SJCRH30 (cell line): Measurements from ENCODE around the gene TUBG2. TPM values are rescaled to one million over a fixed set of nuclear protein-coding genes. Genes with fewer than 3 reads are reported as not detected.

Experiments used
- DNase-seq, 2 experiments: peaks; one replicate each; pipeline ENCODE4 v3.0.0-alpha.2; 2015 to 2020
- H3K27ac ChIP-seq: fragments of 250-450 bp; sonication (Bioruptor Pico); 2 replicates; pipeline ENCODE4 v1.5.1; 2020; ENCODE audit warnings: mild to moderate bottlenecking, moderate library complexity
- H3K27me3 ChIP-seq: fragments of 250-450 bp; sonication (Bioruptor Pico); 2 replicates; pipeline ENCODE4 v1.5.1; 2020; ENCODE audit warnings: mild to moderate bottlenecking, moderate library complexity
- H3K36me3 ChIP-seq: fragments of 250-450 bp; sonication (Bioruptor Pico); 2 replicates; pipeline ENCODE4 v1.5.1; 2020; ENCODE audit warnings: mild to moderate bottlenecking, moderate library complexity
- H3K4me1 ChIP-seq: fragments of 250-450 bp; sonication (Bioruptor Pico); 2 replicates; pipeline ENCODE4 v1.5.1; 2020; ENCODE audit warnings: mild to moderate bottlenecking, moderate library complexity
- H3K4me3 ChIP-seq: fragments of 250-450 bp; sonication (Bioruptor Pico); 2 replicates; pipeline ENCODE4 v1.5.1; 2020; ENCODE audit warnings: mild to moderate bottlenecking, moderate library complexity
- H3K9me3 ChIP-seq: fragments of 250-450 bp; sonication (Bioruptor Pico); replicated peaks from 2 replicates; pipeline ENCODE4 v1.5.1; 2020; ENCODE audit warnings: mild to moderate bottlenecking, moderate library complexity
- total RNA-seq: library from RNA; depleted of rRNA; stranded (reverse); fragments of >200 nt; shearing (Covaris generic); gene quantifications from 2 replicates; pipeline ENCODE4 v1.2.3, GENCODE V29; 2014

The TUBG2 gene
- total RNA-seq, 1 experiment from 2014 or later, result 10.4 TPM

GRCh38 chr17:42678951-42679491 lies 19.9 kb downstream of the TUBG2 start:
- Histone ChIP-seq H3K9me3 (no peaks in the 10 kb centered on the region), H3K4me1 (peaks cover 10% of the 10 kb centered on the region; the same call in 1 of the 2 replicates), H3K4me3 (peak overlapping the region; percentile 64), H3K36me3 (no peaks in the 10 kb centered on the region), H3K27ac (peak overlapping the region; percentile 89), H3K27me3 (no peaks in the 10 kb centered on the region)
- DNase-seq, result peak; percentile 56 to 69

- peak; percentile 87 to 89 for DNase-seq
- Histone ChIP-seq H3K27me3 (no peaks in the 10 kb centered on the region), H3K36me3 (no peaks in the 10 kb centered on the region), H3K9me3 (no peaks in the 10 kb centered on the region), H3K4me3 (peak overlapping the region; percentile 64), H3K27ac (peak overlapping the region; percentile 89), H3K4me1 (peaks cover 10% of the 10 kb centered on the region; the same call in 1 of the 2 replicates)
Observed at GRCh38 chr17:42679492-42680330, 20.6 kb downstream of the TUBG2 start.

- H3K4me1 ChIP-seq, result peaks cover 7% of the 10 kb centered on the region; the same call in 1 of the 2 replicates
- H3K27ac ChIP-seq, result no peak overlapping the region
- peak; percentile 35 to 53 for DNase-seq
- H3K4me3 ChIP-seq, result peak overlapping the region; percentile 64
- H3K36me3 ChIP-seq, result no peaks in the 10 kb centered on the region
- H3K9me3 ChIP-seq, result no peaks in the 10 kb centered on the region
- no peaks in the 10 kb centered on the region for H3K27me3 ChIP-seq
Observed at GRCh38 chr17:42680331-42680808, 21.3 kb downstream of the TUBG2 start.

GRCh38 chr17:42681976-42682721 lies 23.1 kb downstream of the TUBG2 start, which contains the start of gene CNTNAP1:
Gene CNTNAP1 (plus strand): TSS chr17:42682531. CDS start chr17:42682830, 299 bp downstream.
- H3K27ac ChIP-seq, result no peak within 1 kb of the TSS
- H3K4me1 ChIP-seq, result peaks cover 6% of the 10 kb centered on the region; the same call in 1 of the 2 replicates
- H3K4me3 ChIP-seq, result peak within 1 kb of the TSS; percentile 58
- no peaks in the 10 kb centered on the region for H3K27me3 ChIP-seq
- no peaks in the 10 kb centered on the region for H3K9me3 ChIP-seq
- H3K36me3 ChIP-seq, result no peaks in the 10 kb centered on the region
- peak; percentile 66 to 75 for DNase-seq

GRCh38 chr17:42682722-42683403 lies 23.8 kb downstream of the TUBG2 start:
- H3K9me3 ChIP-seq, result no peaks in the 10 kb centered on the region
- no peak overlapping the region for H3K27ac ChIP-seq
- H3K4me1 ChIP-seq, result no peaks in the 10 kb centered on the region
- H3K27me3 ChIP-seq, result no peaks in the 10 kb centered on the region
- peak; percentile 79 to 83 for DNase-seq
- H3K36me3 ChIP-seq, result no peaks in the 10 kb centered on the region
- peak overlapping the region; percentile 58 for H3K4me3 ChIP-seq

GRCh38 chr17:42683407-42684034 lies 24.4 kb downstream of the TUBG2 start:
- no peak for DNase-seq
- Histone ChIP-seq H3K36me3 (no peaks in the 10 kb centered on the region), H3K27me3 (no peaks in the 10 kb centered on the region), H3K27ac (no peak overlapping the region), H3K4me1 (no peaks in the 10 kb centered on the region), H3K9me3 (no peaks in the 10 kb centered on the region), H3K4me3 (no peak overlapping the region)

- Histone ChIP-seq H3K27me3 (no peaks in the 10 kb centered on the region), H3K4me1 (no peaks in the 10 kb centered on the region), H3K9me3 (no peaks in the 10 kb centered on the region), H3K4me3 (no peak overlapping the region), H3K27ac (no peak overlapping the region), H3K36me3 (no peaks in the 10 kb centered on the region)
- no peak for DNase-seq
Observed at GRCh38 chr17:42684929-42685556, 26.0 kb downstream of the TUBG2 start.

- Histone ChIP-seq H3K27me3 (no peaks in the 10 kb centered on the region), H3K27ac (no peak overlapping the region), H3K9me3 (no peaks in the 10 kb centered on the region), H3K4me1 (no peaks in the 10 kb centered on the region), H3K36me3 (no peaks in the 10 kb centered on the region), H3K4me3 (no peak overlapping the region)
- DNase-seq, result no peak
Observed at GRCh38 chr17:42685831-42686230, 26.7 kb downstream of the TUBG2 start.

- no peak overlapping the region for H3K4me3 ChIP-seq
- no peak overlapping the region for H3K27ac ChIP-seq
- H3K9me3 ChIP-seq, result no peaks in the 10 kb centered on the region
- DNase-seq, result no peak
- H3K36me3 ChIP-seq, result no peaks in the 10 kb centered on the region
- H3K4me1 ChIP-seq, result no peaks in the 10 kb centered on the region
- H3K27me3 ChIP-seq, result no peaks in the 10 kb centered on the region
Observed at GRCh38 chr17:42686520-42687128, 27.5 kb downstream of the TUBG2 start.

GRCh38 chr17:42687707-42688320 lies 28.7 kb downstream of the TUBG2 start:
- DNase-seq, result no peak
- H3K4me3 ChIP-seq, result no peak overlapping the region
- no peaks in the 10 kb centered on the region for H3K4me1 ChIP-seq
- no peaks in the 10 kb centered on the region for H3K36me3 ChIP-seq
- H3K9me3 ChIP-seq, result no peaks in the 10 kb centered on the region
- H3K27ac ChIP-seq, result no peak overlapping the region
- H3K27me3 ChIP-seq, result no peaks in the 10 kb centered on the region

- Histone ChIP-seq H3K27me3 (no peaks in the 10 kb centered on the region), H3K4me1 (no peaks in the 10 kb centered on the region), H3K36me3 (no peaks in the 10 kb centered on the region), H3K27ac (no peak overlapping the region), H3K9me3 (no peaks in the 10 kb centered on the region), H3K4me3 (no peak overlapping the region)
- DNase-seq, result no peak
Observed at GRCh38 chr17:42690596-42690995, 31.5 kb downstream of the TUBG2 start.

GRCh38 chr17:42691021-42691545 lies 32.0 kb downstream of the TUBG2 start:
- Histone ChIP-seq H3K9me3 (no peaks in the 10 kb centered on the region), H3K36me3 (no peaks in the 10 kb centered on the region), H3K27me3 (no peaks in the 10 kb centered on the region), H3K4me3 (no peak overlapping the region), H3K27ac (no peak overlapping the region), H3K4me1 (no peaks in the 10 kb centered on the region)
- no peak for DNase-seq

GRCh38 chr17:42692489-42692888 lies 33.4 kb downstream of the TUBG2 start:
- no peaks in the 10 kb centered on the region for H3K9me3 ChIP-seq
- DNase-seq, result no peak
- no peak overlapping the region for H3K4me3 ChIP-seq
- no peak overlapping the region for H3K27ac ChIP-seq
- no peaks in the 10 kb centered on the region for H3K36me3 ChIP-seq
- no peaks in the 10 kb centered on the region for H3K27me3 ChIP-seq
- no peaks in the 10 kb centered on the region for H3K4me1 ChIP-seq
